GM18907 (cell line): ENCODE measurements around the gene ZNF438.
"Not testable (repeated sequence)": the region's sequence is repeated elsewhere in the genome, so short reads cannot be mapped to it uniquely, and the experiment has no call there.

Experiments used
- ATAC-seq: cut with Tn5 transposase; IDR thresholded peaks from one replicate; pipeline ENCODE4 v1.9.1; 2021; ENCODE audit warnings: mild to moderate bottlenecking, moderate library complexity; ENCODE audit not compliant: unreplicated experiment

ZNF438 gene

DNA sequence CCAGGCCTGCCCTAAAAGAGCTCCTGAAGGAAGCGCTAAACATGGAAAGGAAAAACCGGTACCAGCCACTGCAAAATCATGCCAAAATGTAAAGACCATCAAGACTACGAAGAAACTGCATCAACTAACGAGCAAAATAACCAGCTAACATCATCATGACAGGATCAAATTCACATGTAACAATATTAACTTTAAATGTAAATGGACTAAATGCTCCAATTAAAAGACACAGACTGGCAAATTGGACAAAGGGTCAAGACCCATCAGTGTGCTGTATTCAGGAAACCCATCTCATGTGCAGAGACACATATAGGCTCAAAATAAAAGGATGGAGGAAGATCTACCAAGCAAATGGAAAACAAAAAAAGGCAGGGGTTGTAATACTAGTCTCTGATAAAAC is 82.4 kb downstream of the ZNF438 start:
- not testable (repeated sequence) for ATAC-seq

DNA sequence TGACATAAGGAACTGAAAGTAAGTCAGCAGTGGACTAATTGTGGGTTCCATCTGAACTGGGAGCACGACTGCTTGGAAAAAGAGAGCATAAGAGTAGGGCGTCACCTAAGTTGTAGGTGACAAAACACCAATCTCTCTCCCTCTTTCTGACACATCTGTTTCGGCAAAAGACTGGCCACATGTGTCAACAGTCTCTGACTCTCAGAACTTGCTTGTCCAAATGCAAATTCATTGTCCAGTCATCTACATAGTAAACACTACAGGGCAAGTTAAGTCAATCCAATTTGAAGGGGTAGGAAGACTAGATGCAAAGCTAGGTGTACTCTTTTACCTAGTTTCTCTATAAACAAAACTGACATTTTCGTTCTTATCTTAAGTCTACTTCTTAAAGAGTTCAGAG is 87.7 kb downstream of the ZNF438 start:
- no peak for ATAC-seq

DNA sequence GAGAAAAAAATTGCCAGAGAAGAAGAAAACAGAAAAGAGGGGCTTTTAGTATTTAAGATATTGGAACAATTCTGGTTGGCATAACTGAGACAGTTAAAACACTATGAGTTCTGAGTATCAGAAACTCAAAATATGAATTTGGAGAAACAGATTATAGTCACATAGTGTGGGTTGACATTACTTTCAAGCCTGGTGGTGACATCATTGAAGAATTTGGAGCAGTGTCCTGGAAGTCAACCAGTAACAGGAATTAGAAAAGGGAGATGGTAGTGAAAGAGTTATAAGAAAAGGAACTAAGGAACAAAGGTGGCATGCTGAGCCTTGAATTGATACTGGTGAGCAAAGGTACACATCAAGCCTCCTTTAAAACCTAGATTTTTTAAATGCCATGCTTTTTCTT is 88.2 kb downstream of the ZNF438 start:
- ATAC-seq = no peak

GRCh38 chr10:30940256-30940655 is 91.4 kb downstream of the ZNF438 start:
- no peak for ATAC-seq

DNA sequence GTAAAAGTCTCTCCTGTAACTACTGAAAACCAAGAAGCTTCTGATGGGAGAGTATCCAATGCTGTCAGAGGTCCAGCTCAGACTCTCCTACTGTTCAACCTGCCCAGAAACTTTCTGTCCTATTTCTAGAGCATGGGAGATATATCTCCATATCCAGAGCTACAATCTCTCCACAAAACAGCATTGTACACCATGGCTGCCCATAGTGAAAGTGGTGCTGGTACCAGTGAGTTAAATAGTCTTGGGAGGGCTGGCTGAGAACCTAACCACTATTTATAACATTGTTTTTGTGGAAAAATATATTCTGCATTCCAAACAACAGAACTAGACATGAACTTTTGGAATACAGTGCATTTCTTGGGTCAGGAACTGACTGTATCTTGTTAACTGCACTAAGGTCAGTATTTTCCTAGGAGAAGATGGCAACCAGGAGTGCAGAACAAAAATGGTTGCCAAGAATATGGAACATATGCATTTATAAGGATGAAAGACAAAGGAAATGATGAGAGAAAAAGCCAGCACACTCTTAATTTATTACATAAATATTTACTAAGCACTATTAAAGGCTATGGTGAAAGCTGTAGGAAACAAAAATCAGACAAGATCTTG is 91.9 kb downstream of the ZNF438 start:
- no peak for ATAC-seq

GRCh38 chr10:30935078-30935477 is 96.6 kb downstream of the ZNF438 start:
- ATAC-seq = no peak

GRCh38 chr10:30931094-30931493 is 100.6 kb downstream of the ZNF438 start:
- ATAC-seq = no peak

DNA sequence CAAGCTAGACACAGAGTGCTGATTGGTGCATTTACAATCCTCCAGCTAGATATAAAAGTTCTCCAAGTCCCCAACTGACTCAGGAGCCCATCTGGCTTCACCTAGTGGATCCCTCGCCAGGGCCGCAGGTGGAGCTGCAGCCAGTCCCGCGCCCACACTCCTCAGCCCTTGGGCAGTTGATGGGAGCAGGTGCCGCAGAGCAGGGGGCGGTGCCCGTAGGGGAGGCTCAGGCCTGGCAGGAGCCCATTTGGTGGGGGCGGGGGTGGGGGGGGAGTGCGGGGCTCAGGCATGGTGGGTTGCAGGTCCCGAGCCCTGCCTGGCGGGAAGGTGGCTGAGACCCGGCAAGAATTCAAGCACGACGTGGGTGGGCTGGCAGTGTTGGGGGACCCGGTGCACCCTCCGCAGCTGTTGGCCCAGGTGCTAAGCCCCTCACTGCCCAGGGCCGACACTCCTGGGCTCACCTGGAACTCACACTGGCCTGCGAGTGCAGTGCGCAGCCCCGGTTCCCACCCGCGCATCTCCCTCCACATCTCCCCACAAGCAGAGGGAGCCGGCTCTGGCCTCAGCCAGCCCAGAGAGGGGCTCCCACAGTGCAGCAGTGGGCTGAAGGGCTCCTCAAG is 101.7 kb downstream of the ZNF438 start:
- ATAC-seq = no peak

- peak; percentile 31 for ATAC-seq
Observed at GRCh38 chr10:30929311-30929729, 102.3 kb downstream of the ZNF438 start.

- ATAC-seq = peak; percentile 80
Observed at GRCh38 chr10:30928742-30929141, 102.9 kb downstream of the ZNF438 start.

DNA sequence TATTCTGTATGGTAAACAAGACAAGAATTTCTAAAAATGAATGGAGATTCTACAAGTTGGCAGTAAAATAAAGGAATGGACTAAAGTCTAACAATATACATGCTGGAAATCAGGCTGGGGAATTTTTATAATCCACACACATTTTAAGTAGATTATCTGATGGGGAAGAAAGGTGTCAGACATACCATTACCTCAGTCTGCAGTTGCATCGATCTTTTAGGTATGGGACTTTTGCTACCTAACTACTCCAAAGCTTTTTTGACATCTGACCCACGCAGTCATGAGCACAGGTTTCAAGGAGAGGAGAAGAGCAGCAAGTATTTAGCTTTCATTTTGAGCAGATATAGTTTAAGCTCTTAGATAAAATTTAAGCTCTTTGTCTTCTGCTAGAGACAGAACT is 113.0 kb downstream of the ZNF438 start:
- no peak for ATAC-seq

GRCh38 chr10:30917789-30918188 is 113.9 kb downstream of the ZNF438 start:
- ATAC-seq = no peak

- ATAC-seq = no peak
Observed at GRCh38 chr10:30917067-30917466, 114.6 kb downstream of the ZNF438 start.

GRCh38 chr10:30915146-30915545 is 116.5 kb downstream of the ZNF438 start:
- ATAC-seq = no peak

DNA sequence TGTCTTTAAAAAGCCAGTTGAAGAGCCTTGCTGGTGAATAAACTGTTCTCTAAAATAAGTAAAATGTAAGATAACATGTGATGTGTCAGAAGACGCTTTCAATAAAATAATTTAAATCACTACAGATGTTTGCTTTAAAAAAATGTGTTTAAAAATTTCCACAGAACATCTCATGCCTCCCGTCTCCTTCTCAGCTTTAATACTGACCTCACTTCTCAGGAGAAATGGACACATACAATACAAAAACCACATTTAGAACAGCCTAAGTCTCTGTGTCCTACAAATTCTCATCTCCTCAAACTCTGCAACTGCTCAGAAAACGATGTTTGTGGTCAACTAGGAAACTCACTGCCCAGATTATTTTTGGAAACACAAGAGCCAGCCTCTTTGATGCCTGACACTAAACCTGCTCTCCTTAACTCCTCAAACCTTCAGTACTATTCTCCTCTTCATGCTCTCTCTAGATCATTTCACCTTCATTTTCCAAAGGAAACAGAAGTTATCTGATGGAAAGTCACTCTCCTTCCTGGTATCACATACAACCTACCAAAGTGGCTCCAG is 120.3 kb downstream of the ZNF438 start:
- no peak for ATAC-seq

- no peak for ATAC-seq
Observed at GRCh38 chr10:30903397-30904138, 128.1 kb downstream of the ZNF438 start.

GRCh38 chr10:30902621-30903396 is 128.9 kb downstream of the ZNF438 start:
- ATAC-seq = no peak

DNA sequence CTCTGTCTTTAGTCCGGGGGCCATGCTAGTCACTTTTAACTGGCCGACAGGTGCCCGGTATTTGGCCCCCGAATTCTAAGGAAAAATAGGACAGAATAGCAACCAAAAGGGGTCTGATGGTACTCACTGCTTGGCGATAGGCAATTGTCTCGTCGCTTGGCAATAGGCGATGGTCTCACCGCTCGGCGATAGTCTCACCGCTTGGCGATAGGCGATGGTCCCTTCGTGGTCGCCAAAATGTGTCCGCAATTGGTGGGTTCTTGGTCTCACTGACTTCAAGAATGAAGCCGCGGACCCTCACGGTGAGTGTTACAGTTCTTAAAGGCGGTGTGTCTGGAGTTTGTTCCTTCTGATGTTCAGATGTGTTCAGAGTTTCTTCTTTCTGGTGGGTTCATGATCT is 130.2 kb downstream of the ZNF438 start:
- not testable (repeated sequence) for ATAC-seq

DNA sequence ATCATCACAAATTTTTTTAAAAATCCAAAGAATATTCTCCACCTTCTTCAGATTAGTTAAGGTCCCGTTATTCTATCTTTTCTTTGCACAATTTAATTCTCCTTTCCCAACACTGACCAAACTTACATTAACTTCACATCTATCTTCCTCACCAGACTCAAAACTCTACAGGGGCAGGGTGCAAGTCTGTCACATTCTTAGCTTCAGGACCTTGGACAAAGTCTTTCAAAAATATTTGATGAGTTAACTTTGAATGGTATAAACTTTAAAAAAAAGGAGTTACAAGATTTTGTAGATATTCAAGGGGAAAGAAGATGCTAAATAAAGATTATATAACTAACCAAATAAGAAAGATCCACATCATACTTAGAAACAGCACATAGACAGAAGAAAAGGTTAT is 132.7 kb downstream of the ZNF438 start:
- no peak for ATAC-seq

- no peak for ATAC-seq
Observed at GRCh38 chr10:30897547-30897946, 134.1 kb downstream of the ZNF438 start.

DNA sequence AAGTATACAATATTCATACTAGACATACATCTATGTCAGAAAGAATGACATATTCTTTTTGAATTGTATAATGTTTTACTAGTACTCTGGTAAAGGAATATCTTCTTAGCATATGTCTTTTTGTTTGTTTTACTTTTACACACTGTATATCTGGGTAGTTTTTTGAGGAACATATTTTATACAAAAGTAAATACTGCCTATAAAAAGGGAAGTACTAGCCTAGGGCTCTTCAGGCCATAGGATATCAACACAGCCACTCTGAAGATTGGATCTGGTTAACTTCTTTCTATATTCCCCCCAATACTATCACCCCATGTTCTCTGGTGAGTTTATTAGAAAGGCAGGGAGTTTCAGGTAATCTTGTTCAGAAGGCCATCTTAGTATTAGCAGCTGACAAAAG is 134.6 kb downstream of the ZNF438 start:
- no peak for ATAC-seq
